Mononuclear cell (primary cell): ENCODE data around the gene MAL. TPM values are rescaled to one million over a fixed set of nuclear protein-coding genes. Genes with fewer than 3 reads are reported as not detected.
"Not testable (repeated sequence)": the region's sequence is repeated elsewhere in the genome, so short reads cannot be mapped to it uniquely, and the experiment has no call there.

ENCODE experiments used
- H3K27me3 ChIP-seq: 2 replicates; pipeline ENCODE4 v1.6.0; 2011; ENCODE audit warnings: low read length, control low read depth; ENCODE audit not compliant: insufficient read depth
- H3K4me1 ChIP-seq: 2 replicates; pipeline ENCODE4 v1.5.1; 2011; ENCODE audit warnings: mild to moderate bottlenecking, low read length, control low read depth; ENCODE audit not compliant: insufficient read depth
- H3K4me3 ChIP-seq: 2 replicates; pipeline ENCODE4 v1.5.1; 2011; ENCODE audit warnings: mild to moderate bottlenecking, low read length, moderate library complexity
- H3K9me3 ChIP-seq: 2 replicates; pipeline ENCODE4 v1.5.1; 2011; ENCODE audit warnings: low read depth, mild to moderate bottlenecking, control low read depth, low read length
- total RNA-seq: library from RNA; depleted of rRNA; stranded (reverse); fragments of >200 nt; gene quantifications from one replicate; pipeline ENCODE4 v1.2.3, GENCODE V29; 2012

Gene MAL
- total RNA-seq, 1 donor: 30.4 TPM

GRCh38 chr2:95082477-95082876, 57.0 kb downstream of the MAL start:
- Histone ChIP-seq H3K4me1 (peaks cover 4% of the 10 kb centered on the region), H3K27me3 (no peaks in the 10 kb centered on the region), H3K9me3 (no peaks in the 10 kb centered on the region), H3K4me3 (no peak overlapping the region)

GRCh38 chr2:95086017-95086416, 60.5 kb downstream of the MAL start:
- H3K4me1 ChIP-seq: no peaks in the 10 kb centered on the region
- H3K4me3 ChIP-seq: no peak overlapping the region
- H3K27me3 ChIP-seq: no peaks in the 10 kb centered on the region
- H3K9me3 ChIP-seq: no peaks in the 10 kb centered on the region

GRCh38 chr2:95087379-95087778, 61.9 kb downstream of the MAL start:
- H3K9me3 ChIP-seq: no peaks in the 10 kb centered on the region
- no peaks in the 10 kb centered on the region for H3K4me1 ChIP-seq
- no peaks in the 10 kb centered on the region for H3K27me3 ChIP-seq
- no peak overlapping the region for H3K4me3 ChIP-seq

GRCh38 chr2:95091885-95092555, 66.5 kb downstream of the MAL start:
- H3K27me3 ChIP-seq: no peaks in the 10 kb centered on the region
- H3K4me1 ChIP-seq: no peaks in the 10 kb centered on the region
- no peaks in the 10 kb centered on the region for H3K9me3 ChIP-seq
- no peak overlapping the region for H3K4me3 ChIP-seq

- H3K4me1 ChIP-seq, H3K27me3 ChIP-seq, H3K4me3 ChIP-seq, H3K9me3 ChIP-seq: not testable (repeated sequence)
These were observed 72.8 kb downstream of the MAL start for GRCh38 chr2:95098273-95098672.

- no peak overlapping the region for H3K4me3 ChIP-seq
- no peaks in the 10 kb centered on the region for H3K9me3 ChIP-seq
- no peaks in the 10 kb centered on the region for H3K4me1 ChIP-seq
- H3K27me3 ChIP-seq: no peaks in the 10 kb centered on the region
These were observed 74.4 kb downstream of the MAL start for GRCh38 chr2:95099910-95100309.

Other genes starting within 250 kb of the MAL start
- gene TEKT4, start 154.3 kb upstream of the MAL start, total RNA-seq: not detected
- gene MRPS5, start 96.1 kb downstream of the MAL start, total RNA-seq: 14.5 TPM
- gene ZNF514, start 134.1 kb downstream of the MAL start, total RNA-seq: 6.9 TPM
- gene ZNF2, start 140.1 kb downstream of the MAL start, total RNA-seq: 0.10 TPM
- 1.2 TPM for gene ZNF892, start 181.8 kb downstream of the MAL start, total RNA-seq
- 0.31 TPM for gene PROM2, start 248.7 kb downstream of the MAL start, total RNA-seq